ENCODE data around the gene C1GALT1C1.

DNA sequence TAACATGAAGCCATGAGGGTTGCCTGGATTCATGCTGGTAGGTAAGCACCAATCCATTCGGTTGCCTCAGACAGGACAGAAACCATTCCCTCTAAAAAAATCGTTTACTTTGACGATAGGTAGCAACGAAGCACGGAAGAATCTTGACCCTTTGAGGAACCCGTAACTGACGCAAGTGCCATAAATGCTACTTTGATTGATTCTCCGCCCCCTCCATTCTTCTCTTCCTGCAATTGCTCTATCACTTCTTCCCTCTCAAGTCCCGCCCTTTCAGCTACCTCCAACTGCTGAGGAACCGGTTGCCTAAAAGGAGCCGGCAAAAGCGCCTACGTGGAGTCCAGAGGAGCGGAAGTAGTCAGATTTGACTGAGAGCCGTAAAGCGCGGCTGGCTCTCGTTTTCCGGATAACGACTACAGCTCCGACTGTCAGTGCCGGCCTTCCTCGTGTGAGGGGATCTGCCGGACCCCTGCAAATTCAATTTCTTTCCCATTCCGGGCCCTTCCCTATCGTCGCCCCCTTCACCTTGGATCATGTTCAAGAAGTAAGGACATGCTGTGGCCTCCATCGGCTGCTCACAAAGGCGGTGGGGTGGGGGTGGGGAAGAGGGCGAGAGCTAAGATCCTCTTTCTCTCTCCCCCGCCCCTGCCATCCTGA lies 26.0 kb downstream of the C1GALT1C1 start, which contains the start of gene MCTS1:
- TF ChIP-seq CTCF (IDR thresholded peaks at IDR 0.05) (no peak), RXRA (IDR thresholded peaks at IDR 0.05; ENCODE audit: borderline replicate concordance, low read depth) (no peak), TEAD4 (IDR thresholded peaks at IDR 0.05; ENCODE audit: borderline replicate concordance, insufficient read depth) (no peak)
